Activated CD8-positive, alpha-beta memory T cell treated with anti-CD3 and anti-CD28 coated beads for 4 hours (primary cell): ENCODE data around the gene GPR34.

ENCODE experiments used
- DNase-seq, 2 donors: peaks; one replicate each; pipeline ENCODE4 v3.0.0-alpha.2; 2020; ENCODE audit warnings: low read depth in 2 of 2

The GPR34 gene

GRCh38 chrX:41734530-41734929 lies 45.8 kb downstream of the GPR34 start:
- no peak for DNase-seq

- peak in 1 of 2 donors; percentile 3 for DNase-seq
These were observed 48.3 kb downstream of the GPR34 start for GRCh38 chrX:41737065-41737464.

GRCh38 chrX:41739871-41740270 lies 51.1 kb downstream of the GPR34 start:
- DNase-seq = no peak
